Endothelial cell of umbilical vein (primary cell): ENCODE results near the gene ATOX1. TPM values are rescaled to one million over a fixed set of nuclear protein-coding genes. Genes with fewer than 3 reads are reported as not detected.

Experiments used
- BruUV-seq: library from RNA; stranded (reverse); fragments of 400-500 nt; replicated peaks from 2 replicates; lab custom pipeline; 2021; lab: Mats Ljungman, UMichigan
- CTCF ChIA-PET: fragments of 300-600, 350-600 bp; sonication (Branson Sonifier 250); formaldehyde crosslinking; loops from one replicate; lab custom pipeline; 2021; ENCODE audit warnings: antibody characterized with exemption, inconsistent platforms; lab: Charles Lee
- POLR2A ChIA-PET: fragments of 300-600, 350-600 bp; sonication (Branson Sonifier 250); formaldehyde crosslinking; loops from one replicate; lab custom pipeline; 2021; ENCODE audit warnings: antibody characterized with exemption, inconsistent platforms; lab: Charles Lee
- DNase-seq: peaks from one replicate; pipeline ENCODE4 v3.0.0-alpha.2; 2011; ENCODE audit warnings: low read depth, low spot score
- FAIRE-seq: peaks from 2 replicates; lab custom pipeline; 2011; peaks lifted over from hg19 to GRCh38; lab: Jason Lieb, UNC
- H2AFZ ChIP-seq: 2 replicates; pipeline ENCODE4 v1.6.0; 2012; ENCODE audit warnings: low read depth, low read length, control low read depth, inconsistent platforms
- H3K27ac ChIP-seq: 2 replicates; pipeline ENCODE4 v1.5.1; 2011; ENCODE audit warnings: low read depth, mild to moderate bottlenecking, control low read depth, low read length, moderate library complexity; ENCODE audit not compliant: insufficient read depth
- H3K27me3 ChIP-seq, 2 experiments: 2 replicates each; pipeline versions ENCODE4 v1.6.0 to v1.6.1; 2011; ENCODE audit warnings: low read length in 2 of 2, mixed read lengths in 1 of 2; ENCODE audit not compliant: control insufficient read depth in 2 of 2, insufficient read depth in 2 of 2
- H3K36me3 ChIP-seq, 2 experiments: 2 replicates in 1 of 2; 3 replicates in 1 of 2; pipeline ENCODE4 v1.5.1; 2011; ENCODE audit warnings: low read length in 2 of 2, mild to moderate bottlenecking in 1 of 2, moderate library complexity in 1 of 2; ENCODE audit not compliant: control insufficient read depth in 2 of 2, insufficient read depth in 2 of 2; ENCODE audit errors: extremely low read depth in 1 of 2
- H3K4me1 ChIP-seq: 3 replicates; pipeline ENCODE4 v1.5.1; 2011; ENCODE audit warnings: mild to moderate bottlenecking, low read length; ENCODE audit not compliant: control insufficient read depth, insufficient read depth; ENCODE audit errors: extremely low read depth
- H3K4me2 ChIP-seq: 2 replicates; pipeline ENCODE4 v1.6.1; 2011; ENCODE audit warnings: low read length, control low read depth, mixed read lengths; ENCODE audit not compliant: insufficient read depth
- H3K4me3 ChIP-seq, 3 experiments: fragments of 200-600 bp in 1 of 3; sonication (generic), shearing (Covaris generic) in 1 of 3; replicated peaks in 1 of 3; 2 replicates each; pipeline ENCODE4 v1.5.1; 2011 to 2016; ENCODE audit warnings: control low read depth in 3 of 3, low read length in 3 of 3, mild to moderate bottlenecking in 2 of 3, inconsistent platforms in 1 of 3, low read depth in 1 of 3, moderate library complexity in 1 of 3; ENCODE audit not compliant: insufficient read depth in 1 of 3
- H3K79me2 ChIP-seq: 2 replicates; pipeline ENCODE4 v1.6.0; 2012; ENCODE audit warnings: low read length, inconsistent platforms; ENCODE audit not compliant: control insufficient read depth, insufficient read depth
- H3K9ac ChIP-seq: replicated peaks from 2 replicates; pipeline ENCODE3; 2011; ENCODE audit warnings: low read length, control low read depth; ENCODE audit not compliant: insufficient read depth; ENCODE audit errors: extremely low read depth
- H3K9me1 ChIP-seq: replicated peaks from 3 replicates; pipeline ENCODE4 v1.6.0; 2011; ENCODE audit warnings: mild to moderate bottlenecking, low read length; ENCODE audit not compliant: control insufficient read depth, insufficient read depth; ENCODE audit errors: extremely low read depth
- H3K9me3 ChIP-seq: replicated peaks from 2 replicates; pipeline ENCODE4 v1.5.1; 2012; ENCODE audit warnings: low read length, inconsistent platforms; ENCODE audit not compliant: control insufficient read depth, insufficient read depth
- H4K20me1 ChIP-seq: replicated peaks from 2 replicates; pipeline ENCODE3; 2011; ENCODE audit warnings: mild to moderate bottlenecking, low read length; ENCODE audit not compliant: control insufficient read depth, insufficient read depth; ENCODE audit errors: extremely low read depth
- EZH2 ChIP-seq: IDR thresholded peaks from 2 replicates; pipeline ENCODE4 v1.6.1; 2012; ENCODE audit warnings: borderline replicate concordance, low read depth, mild to moderate bottlenecking, moderate library complexity, low read length, inconsistent platforms; ENCODE audit not compliant: severe bottlenecking
- FOS ChIP-seq: IDR thresholded peaks from 2 replicates; pipeline ENCODE4 v1.6.1; 2011; ENCODE audit warnings: mild to moderate bottlenecking, low read length, moderate library complexity, borderline replicate concordance; ENCODE audit not compliant: insufficient read depth
- JUN ChIP-seq: IDR thresholded peaks from 2 replicates; pipeline ENCODE4 v1.6.1; 2011; ENCODE audit warnings: borderline replicate concordance, low read depth; ENCODE audit not compliant: insufficient read length, insufficient read depth
- MAX ChIP-seq: IDR thresholded peaks from 2 replicates; pipeline ENCODE4 v1.6.1; 2011; ENCODE audit not compliant: insufficient read depth, insufficient read length
- MYC ChIP-seq: IDR thresholded peaks from one replicate; pipeline ENCODE4 v1.6.1; 2011; ENCODE audit warnings: mild to moderate bottlenecking, low read depth, low read length
- POLR2AphosphoS5 ChIP-seq: IDR thresholded peaks from 2 replicates; pipeline ENCODE4 v1.6.1; 2012; ENCODE audit warnings: low read depth, mild to moderate bottlenecking, control low read depth, low read length, moderate library complexity; ENCODE audit not compliant: insufficient read depth
- dilution Hi-C: fragments of 300-500 bp; cut with MboI; formaldehyde crosslinking; loops from one replicate; pipeline ENCODE4 v1.15.0; 2019; ENCODE audit warnings: low sequenced_read_pairs; ENCODE audit not compliant: extremely low pct_ligation_motif_present
- intact Hi-C: fragments of 100-400 bp; cut with micrococcal nuclease; formaldehyde crosslinking; loops from one replicate; pipeline ENCODE4 v1.10.0; 2022
- polyA plus RNA-seq, 4 experiments: library from polyadenylated mRNA; depleted of rRNA in 3 of 4; stranded (reverse) in 3 of 4; unstranded in 1 of 4; fragments of >200 nt; gene quantifications; 2 replicates each; pipeline versions ENCODE4 v1.2.1 to v1.2.3, GENCODE V29; 2011 to 2012; ENCODE audit warnings: missing spikeins in 1 of 4
- total RNA-seq: library from RNA; stranded (reverse); gene quantifications from 2 replicates; pipeline ENCODE4 v1.2.3, GENCODE V29; 2021

The ATOX1 gene
- total and polyA plus RNA-seq, 2 donors (not counting 3 experiments of a cell fraction or from before 2014, with no cell fraction given) = 113 to 292 TPM

- BruUV-seq = no TSS peak
- Histone ChIP-seq H2AFZ (no peak overlapping the region), H3K9me3 (no peaks in the 10 kb centered on the region), H3K27me3 (no peaks in the 10 kb centered on the region), H3K9ac (no peak overlapping the region), H4K20me1 (no peaks in the 10 kb centered on the region), H3K4me1 (peaks cover 13% of the 10 kb centered on the region), H3K27ac (no peak overlapping the region), H3K9me1 (no peaks in the 10 kb centered on the region), H3K79me2 (no peaks in the 10 kb centered on the region), H3K36me3 (no peaks in the 10 kb centered on the region), H3K4me3 (no peak overlapping the region), H3K4me2 (no peak overlapping the region)
- no peak for TF ChIP-seq JUN
- TF ChIP-seq FOS = peak; percentile 40
- intact Hi-C loops (loop anchor here (1.0 kb wide), 1 partner anchor 8 kb away; no protein-coding TSS in a partner anchor), dilution Hi-C loops (no loop called here)
- DNase-seq = no peak
- POLR2A ChIA-PET = interaction anchor here (0.7 to 1.2 kb wide), 2 partner anchors 20 to 26 kb away, joined by 4 to 6 read pairs; partner anchors contain the start of gene SPARC
- no peak for FAIRE-seq
- CTCF ChIA-PET = interaction anchor here (0.7 to 3.4 kb wide), 5 partner anchors 8 to 48 kb away, joined by 3 to 21 read pairs (median 4); no protein-coding TSS in a partner anchor
Measured at GRCh38 chr5:151706906-151707305, 51.5 kb downstream of the ATOX1 start.

- Histone ChIP-seq H3K27ac (no peak overlapping the region), H3K9me3 (no peaks in the 10 kb centered on the region), H3K9ac (no peak overlapping the region), H3K4me3 (no peak overlapping the region), H3K4me1 (peaks cover 21% of the 10 kb centered on the region), H4K20me1 (no peaks in the 10 kb centered on the region), H3K36me3 (no peaks in the 10 kb centered on the region), H2AFZ (no peak overlapping the region), H3K79me2 (no peaks in the 10 kb centered on the region), H3K27me3 (no peaks in the 10 kb centered on the region), H3K9me1 (no peaks in the 10 kb centered on the region), H3K4me2 (no peak overlapping the region)
- no peak for FAIRE-seq
- POLR2A ChIA-PET = no interaction called here
- TF ChIP-seq JUN (no peak), POLR2AphosphoS5 (no peak), MYC (no peak), FOS (no peak), MAX (no peak), EZH2 (no peak)
- CTCF ChIA-PET = interaction anchor here (0.6 to 1.8 kb wide), 5 partner anchors 8 to 45 kb away, joined by 4 to 9 read pairs (median 6); no protein-coding TSS in a partner anchor
- dilution Hi-C loops = no loop called here
- no peak for DNase-seq
- intact Hi-C loops = no loop called here
- no TSS peak for BruUV-seq
Measured at GRCh38 chr5:151703780-151704179, 54.7 kb downstream of the ATOX1 start.
